Measurements from ENCODE around the gene DLGAP1. TPM values are rescaled to one million over a fixed set of nuclear protein-coding genes. Genes with fewer than 3 reads are reported as not detected.

The DLGAP1 gene
- total RNA-seq, 1 experiment from 2014 or later, result not detected

GRCh38 chr18:3878401-3878800, 576.7 kb downstream of the DLGAP1 start:
- POLR2A ChIA-PET, result no interaction called here
- intact Hi-C loops (cut with micrococcal nuclease), result loop anchor here (10.0 kb wide), 1 partner anchor 1176 kb away; no protein-coding TSS in a partner anchor
- H3K4me1 Mint-ChIP-seq (ENCODE audit: insufficient read depth, unreplicated experiment), result no peaks in the 10 kb centered on the region
- TF ChIP-seq, protein P1, sequence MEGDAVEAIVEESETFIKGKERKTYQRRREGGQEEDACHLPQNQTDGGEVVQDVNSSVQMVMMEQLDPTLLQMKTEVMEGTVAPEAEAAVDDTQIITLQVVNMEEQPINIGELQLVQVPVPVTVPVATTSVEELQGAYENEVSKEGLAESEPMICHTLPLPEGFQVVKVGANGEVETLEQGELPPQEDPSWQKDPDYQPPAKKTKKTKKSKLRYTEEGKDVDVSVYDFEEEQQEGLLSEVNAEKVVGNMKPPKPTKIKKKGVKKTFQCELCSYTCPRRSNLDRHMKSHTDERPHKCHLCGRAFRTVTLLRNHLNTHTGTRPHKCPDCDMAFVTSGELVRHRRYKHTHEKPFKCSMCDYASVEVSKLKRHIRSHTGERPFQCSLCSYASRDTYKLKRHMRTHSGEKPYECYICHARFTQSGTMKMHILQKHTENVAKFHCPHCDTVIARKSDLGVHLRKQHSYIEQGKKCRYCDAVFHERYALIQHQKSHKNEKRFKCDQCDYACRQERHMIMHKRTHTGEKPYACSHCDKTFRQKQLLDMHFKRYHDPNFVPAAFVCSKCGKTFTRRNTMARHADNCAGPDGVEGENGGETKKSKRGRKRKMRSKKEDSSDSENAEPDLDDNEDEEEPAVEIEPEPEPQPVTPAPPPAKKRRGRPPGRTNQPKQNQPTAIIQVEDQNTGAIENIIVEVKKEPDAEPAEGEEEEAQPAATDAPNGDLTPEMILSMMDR (IDR thresholded peaks at IDR 0.05; ENCODE audit: unreplicated experiment), result no peak
- peaks cover 13% of the 10 kb centered on the region for H3K27me3 Mint-ChIP-seq (ENCODE audit: insufficient read depth, unreplicated experiment)
- no TSS peak for BruUV-seq (replicated peaks)
- no peak overlapping the region for H3K27ac Mint-ChIP-seq (ENCODE audit: low read depth, unreplicated experiment)
- no peak for DNase-seq (ENCODE audit: unreplicated experiment)
- H3K36me3 Mint-ChIP-seq (ENCODE audit: insufficient read depth, unreplicated experiment), result no peaks in the 10 kb centered on the region
- CTCF ChIA-PET, result interaction anchor here (1.0 to 5.3 kb wide), 4 partner anchors 9 to 120 kb away, joined by 3 to 24 read pairs (median 8); no protein-coding TSS in a partner anchor
- H3K9me3 Mint-ChIP-seq (ENCODE audit: unreplicated experiment), result no peaks in the 10 kb centered on the region
- no peak overlapping the region for H3K4me3 Mint-ChIP-seq (ENCODE audit: unreplicated experiment)

- TF ChIP-seq, protein P1 (IDR thresholded peaks at IDR 0.05; ENCODE audit: unreplicated experiment), result no peak
- no TSS peak for BruUV-seq (replicated peaks)
- no peaks in the 10 kb centered on the region for H3K4me1 Mint-ChIP-seq (ENCODE audit: insufficient read depth, unreplicated experiment)
- DNase-seq (ENCODE audit: unreplicated experiment), result peak; percentile 15
- CTCF ChIA-PET, result interaction anchor here (0.6 to 5.3 kb wide), 7 partner anchors 8 to 461 kb away, joined by 3 to 24 read pairs (median 3); no protein-coding TSS in a partner anchor
- POLR2A ChIA-PET, result interaction anchor here (0.7 to 1.2 kb wide), 2 partner anchors 85 to 272 kb away, joined by 3 read pairs; no protein-coding TSS in a partner anchor
- no peaks in the 10 kb centered on the region for H3K9me3 Mint-ChIP-seq (ENCODE audit: unreplicated experiment)
- no peak overlapping the region for H3K4me3 Mint-ChIP-seq (ENCODE audit: unreplicated experiment)
- no peak overlapping the region for H3K27ac Mint-ChIP-seq (ENCODE audit: low read depth, unreplicated experiment)
- intact Hi-C loops (cut with micrococcal nuclease), result loop anchor here (10.0 kb wide), 1 partner anchor 1177 kb away; no protein-coding TSS in a partner anchor
- H3K27me3 Mint-ChIP-seq (ENCODE audit: insufficient read depth, unreplicated experiment), result peaks cover 20% of the 10 kb centered on the region
- no peaks in the 10 kb centered on the region for H3K36me3 Mint-ChIP-seq (ENCODE audit: insufficient read depth, unreplicated experiment)
These were observed 577.4 kb downstream of the DLGAP1 start for GRCh38 chr18:3877678-3878077.

DNA sequence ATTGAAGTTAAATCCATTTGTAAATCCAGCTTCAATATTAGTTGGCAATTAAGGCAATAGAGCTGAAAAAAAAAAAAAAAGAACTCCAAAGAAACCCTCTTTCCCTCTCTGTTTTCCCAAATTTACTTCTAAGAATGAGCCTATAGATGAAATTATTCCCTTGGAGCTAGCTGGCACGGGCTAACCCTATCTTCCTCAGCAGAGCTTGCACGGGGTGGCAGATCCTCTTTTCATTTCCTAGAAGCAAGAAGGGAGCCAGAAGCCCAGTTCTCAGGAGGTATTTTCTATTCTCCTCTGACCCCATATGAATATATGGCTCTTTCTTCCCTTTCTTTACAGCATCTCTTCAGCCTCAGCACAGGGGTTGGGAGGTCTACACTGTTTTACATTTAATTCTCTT, 579.1 kb downstream of the DLGAP1 start:
- H3K27ac Mint-ChIP-seq (ENCODE audit: low read depth, unreplicated experiment), result no peak overlapping the region
- POLR2A ChIA-PET, result interaction anchor here (1.1 kb wide), 1 partner anchor 427 kb away, joined by 4 read pairs; no protein-coding TSS in a partner anchor
- H3K36me3 Mint-ChIP-seq (ENCODE audit: insufficient read depth, unreplicated experiment), result no peaks in the 10 kb centered on the region

GRCh38 chr18:3875376-3875775, 579.7 kb downstream of the DLGAP1 start:
- no peak for DNase-seq (ENCODE audit: unreplicated experiment)
- TF ChIP-seq, protein P1 (IDR thresholded peaks at IDR 0.05; ENCODE audit: unreplicated experiment), result no peak
- Mint-ChIP-seq H3K4me1 (ENCODE audit: insufficient read depth, unreplicated experiment) (no peaks in the 10 kb centered on the region), H3K9me3 (ENCODE audit: unreplicated experiment) (no peaks in the 10 kb centered on the region), H3K27ac (ENCODE audit: low read depth, unreplicated experiment) (no peak overlapping the region), H3K27me3 (ENCODE audit: insufficient read depth, unreplicated experiment) (peaks cover 21% of the 10 kb centered on the region), H3K36me3 (ENCODE audit: insufficient read depth, unreplicated experiment) (no peaks in the 10 kb centered on the region), H3K4me3 (ENCODE audit: unreplicated experiment) (no peak overlapping the region)
- BruUV-seq (replicated peaks), result no TSS peak
- intact Hi-C loops (cut with micrococcal nuclease), result loop anchor here (10.0 kb wide), 1 partner anchor 1179 kb away; no protein-coding TSS in a partner anchor
- ChIA-PET POLR2A (interaction anchor here (1.0 to 1.1 kb wide), 2 partner anchors 426 to 627 kb away, joined by 3 to 4 read pairs; no protein-coding TSS in a partner anchor), CTCF (interaction anchor here (1.1 to 5.3 kb wide), 5 partner anchors 104 to 125 kb away, joined by 3 to 24 read pairs (median 8); no protein-coding TSS in a partner anchor)

More for the DNA sequence above, 579.1 kb downstream of the DLGAP1 start:
- DNase-seq (ENCODE audit: unreplicated experiment), result no peak
- BruUV-seq (replicated peaks), result no TSS peak
- intact Hi-C loops (cut with micrococcal nuclease), result loop anchor here (10.0 kb wide), 1 partner anchor 1179 kb away; no protein-coding TSS in a partner anchor
- H3K4me3 Mint-ChIP-seq (ENCODE audit: unreplicated experiment), result no peak overlapping the region
- TF ChIP-seq, protein P1 (IDR thresholded peaks at IDR 0.05; ENCODE audit: unreplicated experiment), result no peak
- H3K9me3 Mint-ChIP-seq (ENCODE audit: unreplicated experiment), result no peaks in the 10 kb centered on the region
- CTCF ChIA-PET, result interaction anchor here (0.7 to 5.3 kb wide), 5 partner anchors 82 to 171 kb away, joined by 3 to 24 read pairs (median 8); no protein-coding TSS in a partner anchor
- H3K4me1 Mint-ChIP-seq (ENCODE audit: insufficient read depth, unreplicated experiment), result no peaks in the 10 kb centered on the region
- peaks cover 21% of the 10 kb centered on the region for H3K27me3 Mint-ChIP-seq (ENCODE audit: insufficient read depth, unreplicated experiment)
